GM23338 (cell line): ENCODE data around the gene ATP6V0A4. TPM values are rescaled to one million over a fixed set of nuclear protein-coding genes. Genes with fewer than 3 reads are reported as not detected.

ENCODE experiments used
- ATAC-seq: fragments of 200-7000 bp; cut with Tn5 transposase; 3 replicates; pipeline ENCODE4 v1.9.1; 2020
- DNase-seq: peaks from one replicate; pipeline ENCODE4 v3.0.0-alpha.2; 2015; ENCODE audit warnings: low spot score
- H2AFZ ChIP-seq: fragments of 200-600 bp; sonication (generic); 2 replicates; pipeline ENCODE4 v1.8.0; 2016; ENCODE audit warnings: antibody characterized with exemption, mild to moderate bottlenecking, moderate library complexity
- H3F3A ChIP-seq: fragments of 200-600 bp; sonication (generic); replicated peaks from 2 replicates; pipeline ENCODE4 v1.8.0; 2017; ENCODE audit warnings: antibody characterized with exemption, mixed run types, low read depth
- H3K27ac ChIP-seq: fragments of 200-600 bp; sonication (generic); 2 replicates; pipeline ENCODE4 v1.6.1; 2016; ENCODE audit warnings: low read depth
- H3K27me3 ChIP-seq: fragments of 200-600 bp; sonication (generic); 2 replicates; pipeline ENCODE4 v1.8.0; 2016; ENCODE audit warnings: mild to moderate bottlenecking, mixed run types, moderate library complexity; ENCODE audit not compliant: insufficient read depth
- H3K36me3 ChIP-seq: fragments of 200-600 bp; sonication (generic); 2 replicates; pipeline ENCODE4 v1.8.0; 2016; ENCODE audit warnings: mild to moderate bottlenecking; ENCODE audit not compliant: insufficient read depth
- H3K4me1 ChIP-seq: fragments of 200-600 bp; sonication (generic); 2 replicates; pipeline ENCODE4 v1.8.0; 2016; ENCODE audit warnings: mild to moderate bottlenecking, moderate library complexity; ENCODE audit not compliant: insufficient read depth
- H3K4me2 ChIP-seq: fragments of 200-600 bp; sonication (generic); 2 replicates; pipeline ENCODE4 v1.7.1; 2017; ENCODE audit warnings: mixed run types
- H3K4me3 ChIP-seq: fragments of 200-600 bp; sonication (generic); 2 replicates; pipeline ENCODE4 v1.6.1; 2016; ENCODE audit warnings: mixed run types
- H3K79me2 ChIP-seq: fragments of 200-600 bp; sonication (generic); replicated peaks from 2 replicates; pipeline ENCODE4 v1.8.0; 2017; ENCODE audit warnings: mild to moderate bottlenecking; ENCODE audit not compliant: insufficient read depth
- H3K9me2 ChIP-seq: fragments of 200-600 bp; sonication (generic); 2 replicates; pipeline ENCODE4 v1.8.0; 2017; ENCODE audit not compliant: insufficient read depth
- H4K20me1 ChIP-seq: fragments of 200-600 bp; sonication (generic); replicated peaks from 2 replicates; pipeline ENCODE4 v1.8.0; 2017; ENCODE audit warnings: mild to moderate bottlenecking; ENCODE audit not compliant: insufficient read depth
- H3K27ac Mint-ChIP-seq: 2 replicates; pipeline ENCODE4 v1.8.0; 2020; ENCODE audit warnings: inconsistent platforms, mild to moderate bottlenecking, moderate library complexity, mixed read lengths
- H3K27me3 Mint-ChIP-seq: 3 replicates; pipeline ENCODE4 v1.8.0; 2022; ENCODE audit warnings: low read depth, mild to moderate bottlenecking, moderate library complexity, mixed read lengths, inconsistent platforms; ENCODE audit not compliant: insufficient read depth, poor library complexity
- H3K36me3 Mint-ChIP-seq: 3 replicates; pipeline ENCODE4 v1.8.0; 2021; ENCODE audit warnings: low read depth, mild to moderate bottlenecking, inconsistent platforms, moderate library complexity, mixed read lengths
- H3K4me1 Mint-ChIP-seq: 3 replicates; pipeline ENCODE4 v1.8.0; 2020; ENCODE audit warnings: mild to moderate bottlenecking, inconsistent platforms, mixed read lengths
- H3K4me3 Mint-ChIP-seq: 3 replicates; pipeline ENCODE4 v1.8.0; 2021; ENCODE audit warnings: moderate library complexity, mild to moderate bottlenecking, inconsistent platforms, mixed read lengths
- H3K9me3 Mint-ChIP-seq: 3 replicates; pipeline ENCODE4 v1.8.0; 2020; ENCODE audit warnings: moderate library complexity, mild to moderate bottlenecking, inconsistent platforms, mixed read lengths
- JUNB ChIP-seq: IDR thresholded peaks from one replicate; pipeline ENCODE4 v1.6.1; 2016; ENCODE audit warnings: antibody characterized with exemption; ENCODE audit not compliant: unreplicated experiment
- NANOG ChIP-seq: IDR thresholded peaks from 2 replicates; pipeline ENCODE4 v1.6.1; 2016; ENCODE audit warnings: antibody characterized with exemption, borderline replicate concordance
- POLR2AphosphoS5 ChIP-seq: IDR thresholded peaks from 2 replicates; pipeline ENCODE4 v1.6.1; 2016; ENCODE audit warnings: antibody characterized with exemption, low read depth
- polyA plus RNA-seq: library from polyadenylated mRNA; unstranded; fragments of >200 nt; fragmentation: Nextera tagmentation; extraction: Ambion mirVana; gene quantifications from 2 replicates; pipeline ENCODE4 v1.2.1, GENCODE V29; 2016
- total RNA-seq: library from RNA; depleted of rRNA; stranded (reverse); fragments of >200 nt; shearing (Covaris generic); gene quantifications from 2 replicates; pipeline ENCODE4 v1.2.3, GENCODE V29; 2014
- TF ChIP-seq, protein P1 (sequence below): fragments of 250-450 bp; sonication (Bioruptor Pico); IDR thresholded peaks from 2 replicates; pipeline ENCODE4 v1.5.0; 2020; ENCODE audit warnings: mild to moderate bottlenecking, moderate library complexity
- TF ChIP-seq, protein P2 (sequence below), 2 experiments: fragments of 200-600 bp in 1 of 2; sonication (generic) in 1 of 2; conservative IDR thresholded peaks; 2 replicates each; pipeline versions ENCODE4 v1.5.1 to v1.6.1; 2016 to 2017; ENCODE audit warnings: antibody characterized with exemption in 2 of 2, low read depth in 2 of 2, mild to moderate bottlenecking in 2 of 2, moderate library complexity in 1 of 2

ATP6V0A4 gene
- total and polyA plus RNA-seq, 2 experiments from 2014 or later: 0.10 to 1.3 TPM

DNA sequence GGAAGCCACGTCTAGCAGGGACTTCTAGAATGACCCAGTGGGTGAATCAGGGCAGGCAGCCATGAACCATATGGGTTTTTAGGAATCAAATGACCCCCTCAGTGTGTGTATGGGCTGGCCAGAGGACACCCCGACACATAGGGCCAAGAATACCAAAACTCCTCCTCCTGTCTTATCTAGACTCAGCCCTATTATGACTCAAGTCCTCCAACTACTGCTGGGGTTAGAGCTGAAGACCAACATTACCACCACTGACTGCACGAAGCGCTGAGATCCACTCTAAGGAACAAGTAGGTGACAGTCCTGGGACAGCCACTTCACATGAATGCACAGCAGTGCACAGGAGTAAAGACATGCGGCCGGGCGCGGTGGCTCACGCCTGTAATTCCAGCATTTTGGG, 85.3 kb downstream of the ATP6V0A4 start (continued):
- TF ChIP-seq, protein P1, sequence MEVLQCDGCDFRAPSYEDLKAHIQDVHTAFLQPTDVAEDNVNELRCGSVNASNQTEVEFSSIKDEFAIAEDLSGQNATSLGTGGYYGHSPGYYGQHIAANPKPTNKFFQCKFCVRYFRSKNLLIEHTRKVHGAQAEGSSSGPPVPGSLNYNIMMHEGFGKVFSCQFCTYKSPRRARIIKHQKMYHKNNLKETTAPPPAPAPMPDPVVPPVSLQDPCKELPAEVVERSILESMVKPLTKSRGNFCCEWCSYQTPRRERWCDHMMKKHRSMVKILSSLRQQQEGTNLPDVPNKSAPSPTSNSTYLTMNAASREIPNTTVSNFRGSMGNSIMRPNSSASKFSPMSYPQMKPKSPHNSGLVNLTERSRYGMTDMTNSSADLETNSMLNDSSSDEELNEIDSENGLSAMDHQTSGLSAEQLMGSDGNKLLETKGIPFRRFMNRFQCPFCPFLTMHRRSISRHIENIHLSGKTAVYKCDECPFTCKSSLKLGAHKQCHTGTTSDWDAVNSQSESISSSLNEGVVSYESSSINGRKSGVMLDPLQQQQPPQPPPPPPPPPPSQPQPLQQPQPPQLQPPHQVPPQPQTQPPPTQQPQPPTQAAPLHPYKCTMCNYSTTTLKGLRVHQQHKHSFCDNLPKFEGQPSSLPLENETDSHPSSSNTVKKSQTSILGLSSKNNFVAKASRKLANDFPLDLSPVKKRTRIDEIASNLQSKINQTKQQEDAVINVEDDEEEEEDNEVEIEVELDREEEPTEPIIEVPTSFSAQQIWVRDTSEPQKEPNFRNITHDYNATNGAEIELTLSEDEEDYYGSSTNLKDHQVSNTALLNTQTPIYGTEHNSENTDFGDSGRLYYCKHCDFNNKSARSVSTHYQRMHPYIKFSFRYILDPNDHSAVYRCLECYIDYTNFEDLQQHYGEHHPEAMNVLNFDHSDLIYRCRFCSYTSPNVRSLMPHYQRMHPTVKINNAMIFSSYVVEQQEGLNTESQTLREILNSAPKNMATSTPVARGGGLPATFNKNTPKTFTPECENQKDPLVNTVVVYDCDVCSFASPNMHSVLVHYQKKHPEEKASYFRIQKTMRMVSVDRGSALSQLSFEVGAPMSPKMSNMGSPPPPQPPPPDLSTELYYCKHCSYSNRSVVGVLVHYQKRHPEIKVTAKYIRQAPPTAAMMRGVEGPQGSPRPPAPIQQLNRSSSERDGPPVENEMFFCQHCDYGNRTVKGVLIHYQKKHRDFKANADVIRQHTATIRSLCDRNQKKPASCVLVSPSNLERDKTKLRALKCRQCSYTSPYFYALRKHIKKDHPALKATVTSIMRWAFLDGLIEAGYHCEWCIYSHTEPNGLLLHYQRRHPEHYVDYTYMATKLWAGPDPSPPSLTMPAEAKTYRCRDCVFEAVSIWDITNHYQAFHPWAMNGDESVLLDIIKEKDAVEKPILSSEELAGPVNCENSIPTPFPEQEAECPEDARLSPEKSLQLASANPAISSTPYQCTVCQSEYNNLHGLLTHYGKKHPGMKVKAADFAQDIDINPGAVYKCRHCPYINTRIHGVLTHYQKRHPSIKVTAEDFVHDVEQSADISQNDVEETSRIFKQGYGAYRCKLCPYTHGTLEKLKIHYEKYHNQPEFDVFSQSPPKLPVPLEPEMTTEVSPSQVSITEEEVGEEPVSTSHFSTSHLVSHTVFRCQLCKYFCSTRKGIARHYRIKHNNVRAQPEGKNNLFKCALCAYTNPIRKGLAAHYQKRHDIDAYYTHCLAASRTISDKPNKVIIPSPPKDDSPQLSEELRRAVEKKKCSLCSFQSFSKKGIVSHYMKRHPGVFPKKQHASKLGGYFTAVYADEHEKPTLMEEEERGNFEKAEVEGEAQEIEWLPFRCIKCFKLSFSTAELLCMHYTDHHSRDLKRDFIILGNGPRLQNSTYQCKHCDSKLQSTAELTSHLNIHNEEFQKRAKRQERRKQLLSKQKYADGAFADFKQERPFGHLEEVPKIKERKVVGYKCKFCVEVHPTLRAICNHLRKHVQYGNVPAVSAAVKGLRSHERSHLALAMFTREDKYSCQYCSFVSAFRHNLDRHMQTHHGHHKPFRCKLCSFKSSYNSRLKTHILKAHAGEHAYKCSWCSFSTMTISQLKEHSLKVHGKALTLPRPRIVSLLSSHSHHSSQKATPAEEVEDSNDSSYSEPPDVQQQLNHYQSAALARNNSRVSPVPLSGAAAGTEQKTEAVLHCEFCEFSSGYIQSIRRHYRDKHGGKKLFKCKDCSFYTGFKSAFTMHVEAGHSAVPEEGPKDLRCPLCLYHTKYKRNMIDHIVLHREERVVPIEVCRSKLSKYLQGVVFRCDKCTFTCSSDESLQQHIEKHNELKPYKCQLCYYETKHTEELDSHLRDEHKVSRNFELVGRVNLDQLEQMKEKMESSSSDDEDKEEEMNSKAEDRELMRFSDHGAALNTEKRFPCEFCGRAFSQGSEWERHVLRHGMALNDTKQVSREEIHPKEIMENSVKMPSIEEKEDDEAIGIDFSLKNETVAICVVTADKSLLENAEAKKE (CRISPR knock-in tag): no peak
- TF ChIP-seq, protein P2, sequence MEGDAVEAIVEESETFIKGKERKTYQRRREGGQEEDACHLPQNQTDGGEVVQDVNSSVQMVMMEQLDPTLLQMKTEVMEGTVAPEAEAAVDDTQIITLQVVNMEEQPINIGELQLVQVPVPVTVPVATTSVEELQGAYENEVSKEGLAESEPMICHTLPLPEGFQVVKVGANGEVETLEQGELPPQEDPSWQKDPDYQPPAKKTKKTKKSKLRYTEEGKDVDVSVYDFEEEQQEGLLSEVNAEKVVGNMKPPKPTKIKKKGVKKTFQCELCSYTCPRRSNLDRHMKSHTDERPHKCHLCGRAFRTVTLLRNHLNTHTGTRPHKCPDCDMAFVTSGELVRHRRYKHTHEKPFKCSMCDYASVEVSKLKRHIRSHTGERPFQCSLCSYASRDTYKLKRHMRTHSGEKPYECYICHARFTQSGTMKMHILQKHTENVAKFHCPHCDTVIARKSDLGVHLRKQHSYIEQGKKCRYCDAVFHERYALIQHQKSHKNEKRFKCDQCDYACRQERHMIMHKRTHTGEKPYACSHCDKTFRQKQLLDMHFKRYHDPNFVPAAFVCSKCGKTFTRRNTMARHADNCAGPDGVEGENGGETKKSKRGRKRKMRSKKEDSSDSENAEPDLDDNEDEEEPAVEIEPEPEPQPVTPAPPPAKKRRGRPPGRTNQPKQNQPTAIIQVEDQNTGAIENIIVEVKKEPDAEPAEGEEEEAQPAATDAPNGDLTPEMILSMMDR (conservative IDR thresholded peaks at IDR 0.05; ENCODE audit: low read depth in 2 of 2): no peak
- TF ChIP-seq POLR2AphosphoS5: no peak

DNA sequence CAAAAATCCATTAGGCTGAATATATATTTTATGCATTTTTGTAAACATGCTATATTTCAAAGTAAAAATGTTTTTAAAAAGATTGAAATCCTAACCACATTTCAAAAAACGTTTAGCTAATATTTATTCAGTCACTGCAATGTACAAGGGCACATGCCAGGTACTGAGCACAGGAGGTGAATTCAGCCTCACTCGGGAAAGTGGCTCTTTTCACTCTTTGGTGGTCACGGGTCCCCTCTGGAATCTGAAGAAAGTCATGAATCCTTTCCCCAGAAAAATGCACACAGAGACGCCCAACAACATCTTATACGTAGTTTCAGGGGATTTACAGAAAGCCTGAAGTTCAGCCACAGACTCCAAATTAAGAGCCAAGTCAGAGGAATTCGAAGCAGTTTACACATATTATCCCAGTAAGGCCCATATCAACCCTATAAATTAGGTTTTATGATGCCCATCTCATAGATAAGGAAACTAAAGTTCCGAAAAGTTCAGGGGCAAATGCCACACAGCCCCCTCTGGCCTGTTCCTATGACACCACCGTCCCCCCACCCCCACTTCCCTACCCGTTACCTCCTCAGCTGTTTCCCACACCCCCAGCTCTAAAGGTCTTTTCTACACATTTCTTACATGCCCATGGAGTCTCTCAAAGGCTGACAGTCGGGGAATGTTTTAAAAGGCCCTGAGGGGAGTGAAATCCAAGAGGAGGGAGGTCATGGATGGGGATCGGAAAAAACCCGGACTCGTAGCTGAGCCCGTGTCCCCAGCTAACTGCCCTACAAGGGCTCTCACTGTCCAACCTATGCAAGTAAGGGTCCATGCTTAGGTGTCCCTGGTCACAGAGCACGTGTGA, 87.2 kb downstream of the ATP6V0A4 start:
- Histone ChIP-seq H3K79me2 (no peaks in the 10 kb centered on the region), H3K27ac (no peak overlapping the region), H3K4me1 (no peaks in the 10 kb centered on the region), H4K20me1 (no peaks in the 10 kb centered on the region), H3F3A (no peaks in the 10 kb centered on the region), H3K4me3 (no peak overlapping the region), H3K4me2 (no peak overlapping the region), H3K27me3 (no peaks in the 10 kb centered on the region), H2AFZ (no peak overlapping the region; the same call in 1 of the 2 replicates), H3K9me2 (no peaks in the 10 kb centered on the region), H3K36me3 (no peaks in the 10 kb centered on the region)
- no peaks in the 10 kb centered on the region for H3K36me3 Mint-ChIP-seq
- no peak overlapping the region for H3K4me3 Mint-ChIP-seq
- no peak for DNase-seq
- H3K27ac Mint-ChIP-seq: no peak overlapping the region
- ATAC-seq: no peak
- H3K27me3 Mint-ChIP-seq: no peaks in the 10 kb centered on the region
- peaks cover 3% of the 10 kb centered on the region; the same call in 2 of the 3 replicates for H3K9me3 Mint-ChIP-seq
- no peaks in the 10 kb centered on the region for H3K4me1 Mint-ChIP-seq
- TF ChIP-seq NANOG: no peak
- no peak for TF ChIP-seq JUNB
- TF ChIP-seq, protein P1 (CRISPR knock-in tag): no peak
